HG02884 (cell line): ENCODE measurements around the gene DNAH7.
"Not testable (repeated sequence)": the region's sequence is repeated elsewhere in the genome, so short reads cannot be mapped to it uniquely, and the experiment has no call there.

Experiments used
- ATAC-seq: cut with Tn5 transposase; IDR thresholded peaks from one replicate; pipeline ENCODE4 v1.9.1; 2021; ENCODE audit warnings: mild to moderate bottlenecking, moderate library complexity; ENCODE audit not compliant: unreplicated experiment

Gene DNAH7

DNA sequence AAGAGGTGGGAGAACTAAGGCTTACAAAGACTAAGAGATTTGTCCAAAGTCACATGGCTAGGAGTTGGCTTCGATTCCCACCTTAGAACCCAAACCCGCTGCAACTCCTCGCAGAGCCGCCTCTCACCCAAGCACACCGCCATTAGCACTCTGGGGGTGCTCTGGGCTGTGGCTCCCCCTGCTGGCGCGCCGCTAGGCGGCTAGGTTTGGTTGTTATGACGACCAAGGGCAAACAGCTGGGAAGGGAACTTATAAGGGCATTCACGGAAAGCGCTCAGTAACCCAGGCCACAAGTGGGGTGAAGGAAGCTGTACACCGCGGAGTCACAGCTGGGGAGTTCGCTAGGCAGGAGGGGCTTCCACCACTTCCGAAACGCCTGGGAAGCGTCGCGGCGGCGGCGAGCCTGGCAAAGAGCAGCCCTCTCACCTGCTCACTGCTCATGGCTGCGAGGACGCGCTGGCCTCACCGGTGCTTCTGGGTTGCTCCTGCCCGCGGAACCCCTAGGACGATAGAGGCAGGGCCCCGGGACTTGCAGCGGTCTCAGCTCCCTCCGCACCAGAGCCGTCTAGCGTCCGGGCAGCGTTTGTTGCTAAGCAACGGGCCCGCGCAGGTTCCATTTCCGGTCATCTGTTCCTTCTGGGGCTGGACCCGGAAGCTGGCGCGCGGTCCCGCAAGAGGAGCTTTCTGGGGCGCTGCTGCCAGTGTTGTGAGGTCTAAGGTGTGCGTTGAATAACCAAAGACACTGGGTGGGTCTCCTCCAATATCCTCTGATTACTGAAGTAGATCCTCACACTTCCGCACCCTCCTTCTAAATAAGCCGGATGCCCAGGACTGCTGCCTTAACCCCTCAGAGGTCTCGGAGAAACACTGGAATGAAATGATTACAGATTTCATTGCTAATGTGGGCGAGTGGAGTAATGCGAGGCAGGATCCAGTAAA is at the start of gene DNAH7:
TSS of gene DNAH7 (minus strand) at position 567 of the 939 bp plus-strand sequence. CDS start at position 441, 126 bp downstream.
- peak; percentile 99 for ATAC-seq

DNA sequence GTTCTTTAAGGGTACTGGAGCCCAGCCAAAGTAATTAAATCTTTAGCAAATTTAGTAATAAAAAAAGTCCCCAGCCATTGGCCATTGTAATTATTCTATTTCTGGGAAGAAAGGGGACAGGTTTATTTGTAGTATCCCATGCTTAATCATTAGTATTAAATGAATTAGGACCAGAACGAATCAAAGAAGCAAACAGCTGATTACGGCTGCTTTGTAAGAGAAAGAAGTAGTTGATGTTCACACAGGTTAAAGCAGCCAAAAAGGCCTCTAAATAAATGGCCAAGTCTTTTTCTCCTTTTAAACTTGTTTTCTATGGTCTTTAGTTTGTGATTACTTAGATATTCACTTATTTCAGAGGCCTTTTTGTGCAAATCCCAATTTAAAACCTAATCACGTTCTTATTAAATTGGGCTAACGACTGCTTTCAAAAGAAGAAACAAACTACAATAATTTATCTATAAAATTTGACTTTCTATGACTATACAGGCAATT is 48.6 kb upstream of the DNAH7 start:
- no peak for ATAC-seq

DNA sequence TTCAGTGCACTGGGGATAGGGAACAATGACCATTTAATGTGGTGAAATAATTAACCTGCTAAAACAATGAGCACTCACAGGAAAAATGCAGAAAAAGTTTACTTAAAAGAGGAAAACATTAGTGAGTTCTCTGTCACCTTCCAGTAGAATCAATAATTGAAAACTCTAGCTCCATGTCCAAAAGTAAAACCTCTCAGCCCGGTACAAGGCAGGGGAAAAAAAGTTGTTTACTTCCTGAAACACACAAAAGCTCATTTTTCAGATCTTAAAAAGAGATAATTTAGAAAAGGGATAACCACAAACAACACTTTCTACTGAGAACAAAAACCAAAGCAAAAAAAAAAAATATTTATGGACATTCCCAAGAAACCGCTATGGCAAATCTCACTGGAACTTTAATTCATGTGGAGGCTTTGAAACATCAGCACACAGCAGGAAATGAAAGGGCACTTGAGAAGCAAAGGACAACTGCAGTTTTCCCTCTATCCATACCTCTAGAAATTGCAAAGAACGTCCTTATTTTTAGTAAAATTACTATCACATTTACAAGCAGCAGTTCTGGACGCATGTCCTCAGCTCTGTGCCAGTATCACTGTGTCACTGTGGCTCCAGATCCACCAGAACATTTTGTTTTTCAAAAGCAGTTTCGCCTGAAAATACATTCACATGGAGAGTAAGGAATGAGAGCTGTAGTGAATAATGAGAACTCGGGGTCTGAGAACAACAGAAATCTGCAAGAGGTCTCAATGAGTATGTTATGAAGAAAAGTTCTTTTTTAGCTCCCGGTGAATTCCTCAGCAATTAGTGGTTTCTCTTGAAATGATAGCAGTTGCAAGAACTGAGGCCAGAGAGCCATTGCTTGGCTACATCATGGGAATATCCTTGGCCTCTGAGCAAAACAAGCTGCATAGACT is 44.7 kb upstream of the DNAH7 start:
- ATAC-seq, result no peak

DNA sequence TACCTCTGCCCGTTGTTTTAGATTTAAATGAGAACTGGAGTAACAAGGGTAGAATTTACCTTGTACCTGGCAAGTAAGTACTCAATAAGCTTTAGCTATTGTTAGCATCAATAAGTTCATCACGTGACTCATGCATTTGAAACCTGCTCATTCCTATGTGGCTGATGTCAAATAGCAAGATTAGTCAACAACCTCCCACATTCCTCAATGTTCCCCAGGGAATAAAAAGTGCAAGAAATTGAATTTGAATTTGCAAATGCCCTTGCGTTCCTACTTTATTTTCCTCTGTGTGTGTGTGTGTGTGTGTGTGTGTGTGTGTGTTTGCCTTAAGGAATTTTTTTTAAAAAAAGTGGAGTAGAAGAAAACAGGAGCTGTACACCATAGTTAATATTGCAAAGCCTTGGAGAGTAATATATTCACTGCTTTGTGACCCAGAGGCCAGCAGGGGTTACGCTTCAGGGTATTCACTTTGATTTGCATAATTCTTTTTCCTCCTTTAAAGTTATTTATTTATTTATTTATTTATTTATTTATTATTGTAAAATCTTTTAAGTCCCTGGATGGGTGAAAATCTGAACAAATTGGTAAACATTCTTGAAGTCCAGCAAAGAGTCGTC is 43.9 kb upstream of the DNAH7 start:
- no peak for ATAC-seq

DNA sequence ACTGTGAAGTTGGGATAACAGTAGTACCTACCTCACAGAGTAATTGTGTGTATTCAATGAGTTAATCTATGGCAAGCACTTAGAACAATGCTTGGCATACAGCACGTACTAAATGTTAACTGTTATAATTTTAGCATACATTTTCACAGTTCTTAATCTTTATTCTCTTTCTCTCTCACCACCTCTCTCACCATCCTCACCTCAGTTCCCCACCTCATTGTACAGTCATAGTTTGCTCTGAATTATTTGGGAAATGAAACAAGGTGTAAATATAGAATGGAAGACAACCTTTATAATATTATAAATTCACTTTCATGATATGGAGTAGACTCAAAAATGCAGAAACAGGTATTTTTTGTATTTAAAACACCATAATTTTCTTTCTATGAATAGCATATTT is 40.0 kb upstream of the DNAH7 start:
- ATAC-seq, result no peak

DNA sequence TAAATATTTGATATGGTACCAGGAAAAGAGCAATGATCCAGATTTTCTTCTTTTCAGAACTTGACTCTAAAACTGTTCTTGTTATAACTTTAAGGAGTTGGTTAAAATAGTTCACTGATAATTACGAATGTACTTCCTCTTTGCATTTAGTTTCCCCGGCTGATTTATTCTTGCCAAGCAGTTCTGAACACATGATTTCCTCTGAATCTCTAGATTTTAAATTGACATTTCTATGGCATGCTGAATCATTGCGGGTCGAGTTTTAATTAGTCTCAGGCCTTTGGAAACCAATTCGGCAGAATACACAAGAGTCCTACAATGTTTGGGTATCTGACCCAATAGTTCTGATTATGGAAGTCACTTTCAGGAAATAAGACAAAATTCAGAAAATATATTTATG is 37.3 kb upstream of the DNAH7 start:
- ATAC-seq, result no peak

DNA sequence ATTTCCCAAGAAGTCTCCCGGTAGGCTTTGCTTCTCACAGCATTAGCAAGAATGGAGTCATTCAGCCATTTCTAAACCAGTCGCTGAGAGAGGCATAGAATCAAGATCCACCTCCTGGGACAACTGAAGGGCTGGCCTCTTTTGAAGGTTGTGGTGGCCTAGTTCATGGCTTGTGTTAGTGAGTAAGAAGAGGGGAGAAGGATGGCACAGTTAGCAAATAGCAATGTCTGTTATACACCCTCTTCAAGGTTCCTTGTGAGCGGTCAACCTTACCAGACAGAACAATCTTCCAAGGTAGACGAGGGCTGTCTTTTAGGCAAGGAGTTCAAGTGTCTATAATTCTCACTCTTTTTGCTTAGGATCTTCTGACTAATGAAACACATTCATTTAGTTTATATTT is 35.4 kb upstream of the DNAH7 start:
- ATAC-seq, result no peak

DNA sequence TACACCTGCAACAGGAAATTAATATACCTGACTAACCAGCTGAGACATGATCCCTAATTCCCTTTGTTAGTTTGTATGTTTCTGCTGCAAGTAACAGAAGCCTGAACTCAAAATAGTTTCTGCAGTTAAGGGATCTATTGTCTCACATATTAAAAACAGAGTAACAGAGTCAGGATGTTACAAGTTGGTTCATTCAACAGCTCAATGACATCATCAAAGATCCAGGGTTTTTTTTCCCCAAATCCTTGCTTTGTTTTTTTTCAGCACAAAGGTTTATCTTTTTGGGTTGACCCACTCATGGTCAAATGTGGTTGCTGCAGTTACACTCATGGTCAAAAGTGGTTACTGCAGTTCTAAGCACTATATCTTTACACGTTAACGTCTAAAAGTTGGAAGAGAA is 35.0 kb upstream of the DNAH7 start:
- no peak for ATAC-seq

DNA sequence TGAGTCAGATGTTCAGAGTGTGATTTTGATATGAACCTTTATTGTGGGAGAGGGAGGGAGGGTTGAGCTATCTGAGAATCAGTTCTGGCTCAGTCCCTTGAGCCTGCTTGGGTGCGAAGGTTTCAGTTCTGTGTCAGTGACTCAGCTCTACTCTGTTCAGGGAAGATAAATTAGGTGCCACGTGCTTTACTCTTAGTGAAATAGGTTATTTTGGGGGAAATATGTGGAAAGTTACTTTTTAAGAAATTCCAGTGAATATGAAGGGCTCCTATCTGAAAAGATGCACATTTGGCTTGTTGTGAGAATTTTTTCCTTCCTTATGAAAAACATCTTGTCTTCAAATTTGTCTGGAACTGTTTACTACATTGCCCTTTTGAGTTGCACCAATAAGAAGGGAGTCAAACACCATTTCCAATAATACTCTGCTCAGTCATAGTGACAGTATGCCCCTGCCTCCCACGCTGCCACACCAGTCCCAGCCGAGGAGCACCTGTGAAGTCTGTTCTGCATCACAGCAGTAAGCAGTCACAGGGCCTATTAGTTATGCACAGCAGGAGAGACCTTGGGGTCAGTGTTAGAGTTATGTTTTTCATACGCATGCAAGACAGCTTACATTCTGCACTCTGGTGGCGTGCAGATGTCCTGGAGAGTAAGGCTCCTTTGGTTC is 32.8 kb upstream of the DNAH7 start:
- ATAC-seq, result peak; percentile 96

DNA sequence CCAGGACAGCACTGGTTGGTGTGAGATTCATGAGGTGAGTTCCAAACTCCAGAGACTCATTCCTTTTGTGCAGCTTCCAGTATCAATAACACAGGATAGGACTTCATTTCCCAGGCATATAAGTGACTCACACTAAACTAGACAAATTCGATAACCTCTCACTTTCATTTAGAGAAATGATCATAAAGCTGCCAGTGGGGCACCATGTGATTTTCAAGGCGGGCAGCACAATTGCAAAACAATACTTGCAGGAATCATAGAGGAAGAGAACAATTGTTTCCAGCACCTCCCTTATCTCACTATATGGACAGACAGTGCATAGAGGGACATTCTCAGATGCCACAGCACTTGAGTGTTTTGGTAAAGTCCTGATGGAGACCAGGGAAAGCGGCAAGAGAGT is 31.3 kb upstream of the DNAH7 start:
- ATAC-seq, result no peak

DNA sequence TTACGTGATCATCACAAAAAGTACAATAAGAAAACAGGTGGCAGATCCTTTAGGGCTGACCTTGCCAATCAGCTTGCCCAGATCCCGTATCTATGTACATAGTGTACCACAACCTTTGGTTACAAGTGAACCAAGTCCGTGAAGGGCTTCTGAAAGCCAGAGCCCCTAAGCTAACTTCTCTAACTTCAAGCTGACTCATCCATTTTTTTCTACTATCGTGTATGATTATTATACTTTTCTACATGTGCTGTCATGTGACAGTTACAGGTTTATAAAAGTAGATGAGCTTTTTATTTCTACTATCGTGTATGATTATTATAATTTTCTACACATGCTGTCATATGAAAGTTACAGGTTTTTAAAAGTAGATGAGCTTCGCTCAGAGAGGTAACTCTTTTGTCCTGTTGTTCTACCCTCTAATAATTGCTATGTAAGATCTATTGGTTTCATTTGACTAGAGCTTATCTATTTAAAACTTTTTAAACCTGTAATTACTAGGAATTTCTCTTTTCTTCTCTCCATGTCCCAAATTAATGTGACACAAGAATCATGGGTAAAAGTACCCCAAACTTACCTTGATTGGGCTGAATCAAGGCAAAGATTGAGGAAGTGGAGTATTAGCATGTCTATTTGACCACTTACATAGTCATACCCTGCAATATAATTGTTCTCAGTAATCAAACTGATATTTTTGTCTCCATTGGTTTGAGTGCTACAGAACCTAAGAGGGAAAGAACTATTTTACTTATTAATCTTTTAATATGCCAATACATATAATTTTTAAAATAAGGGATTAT is 29.4 kb upstream of the DNAH7 start:
- ATAC-seq, result no peak

DNA sequence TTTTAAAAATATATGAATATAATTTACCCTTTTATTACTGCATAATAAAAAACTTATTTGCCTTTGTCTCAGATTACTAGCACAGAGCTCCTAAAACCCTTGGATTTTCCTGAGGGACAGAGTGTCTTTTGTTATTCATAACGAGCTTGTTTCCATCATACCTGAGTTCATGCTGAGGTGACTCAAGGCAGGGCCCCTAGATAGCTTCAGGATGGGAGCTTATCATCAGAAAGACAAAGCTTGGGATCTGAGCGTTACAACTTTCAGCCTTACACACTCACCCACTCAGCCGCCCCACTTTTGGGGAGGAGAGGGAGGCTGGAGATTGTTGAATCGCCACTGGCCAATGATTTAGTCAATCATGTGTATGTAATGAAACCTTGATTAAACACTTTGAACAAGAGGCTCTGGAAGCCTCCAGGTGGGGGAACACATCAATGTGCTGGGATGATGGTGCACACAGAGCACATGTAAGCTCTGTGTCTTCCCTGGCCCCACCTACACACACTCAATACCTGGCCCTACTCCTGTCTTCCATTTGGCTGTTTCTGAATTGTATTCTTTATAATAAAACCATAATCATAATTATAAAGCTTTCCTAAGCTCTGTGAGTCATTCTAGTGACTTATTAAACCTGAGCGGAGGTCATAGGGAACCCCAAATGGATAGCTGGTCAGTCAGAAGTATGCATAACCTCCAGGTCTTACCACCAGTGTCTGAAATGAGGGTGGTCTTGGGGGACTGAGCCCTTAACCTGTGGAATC is 28.5 kb upstream of the DNAH7 start:
- no peak for ATAC-seq

DNA sequence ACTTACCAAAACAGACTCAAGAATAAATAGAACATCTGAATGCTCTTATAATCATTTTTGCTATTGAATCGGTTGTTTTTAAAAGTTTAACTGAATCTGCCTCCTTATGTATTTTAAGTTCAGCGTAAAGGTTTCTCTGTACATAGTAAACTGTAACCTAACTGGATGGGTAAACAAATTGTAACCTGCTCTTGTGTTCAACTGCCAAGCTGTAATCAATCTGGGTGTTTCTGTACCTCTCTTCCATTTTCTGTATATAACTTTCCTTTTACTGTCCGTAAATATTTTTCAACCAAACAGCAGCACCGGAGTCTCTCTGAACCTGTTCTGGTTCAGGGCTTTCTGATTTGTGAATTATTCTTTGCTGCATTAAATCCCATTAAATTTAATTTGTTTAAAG is 27.6 kb upstream of the DNAH7 start:
- ATAC-seq, result no peak

DNA sequence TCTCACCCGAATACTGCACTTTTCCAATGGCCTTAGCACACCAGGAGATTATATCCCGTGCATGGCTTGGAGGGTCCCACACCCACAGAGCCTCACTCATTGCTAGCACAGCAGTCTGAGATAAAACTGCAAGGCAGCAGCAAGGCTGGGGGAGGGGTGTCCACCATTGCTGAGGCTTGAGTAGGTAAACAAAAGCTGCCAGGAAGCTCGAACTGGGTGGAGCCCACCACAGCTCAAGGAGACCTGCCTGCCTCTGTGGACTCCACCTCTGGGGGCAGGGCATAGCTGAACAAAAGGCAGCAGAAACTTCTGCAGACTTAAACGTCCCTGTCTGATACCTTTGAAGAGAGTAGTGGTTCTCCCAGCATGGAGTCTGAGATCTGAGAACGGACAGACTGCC is 20.8 kb upstream of the DNAH7 start:
- ATAC-seq, result not testable (repeated sequence)

DNA sequence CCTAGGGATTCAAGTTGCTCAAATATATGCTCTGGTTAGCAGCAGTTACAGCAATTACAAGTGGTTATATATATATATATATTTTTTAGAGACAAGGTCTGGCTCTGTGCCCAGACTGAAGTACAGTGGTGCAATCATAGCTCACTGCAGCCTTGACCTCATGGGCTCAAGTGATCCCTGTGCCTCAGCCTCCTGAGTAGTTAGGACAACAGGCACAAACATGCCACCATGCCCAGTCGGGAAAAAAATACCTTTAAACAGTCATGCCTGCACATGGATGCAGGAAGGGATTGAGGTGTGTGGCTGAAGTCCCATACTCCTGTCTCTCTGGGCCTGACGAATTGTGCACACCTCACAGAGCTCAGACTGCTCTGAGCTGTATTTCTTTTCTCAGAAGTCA is 19.6 kb upstream of the DNAH7 start:
- ATAC-seq, result no peak

DNA sequence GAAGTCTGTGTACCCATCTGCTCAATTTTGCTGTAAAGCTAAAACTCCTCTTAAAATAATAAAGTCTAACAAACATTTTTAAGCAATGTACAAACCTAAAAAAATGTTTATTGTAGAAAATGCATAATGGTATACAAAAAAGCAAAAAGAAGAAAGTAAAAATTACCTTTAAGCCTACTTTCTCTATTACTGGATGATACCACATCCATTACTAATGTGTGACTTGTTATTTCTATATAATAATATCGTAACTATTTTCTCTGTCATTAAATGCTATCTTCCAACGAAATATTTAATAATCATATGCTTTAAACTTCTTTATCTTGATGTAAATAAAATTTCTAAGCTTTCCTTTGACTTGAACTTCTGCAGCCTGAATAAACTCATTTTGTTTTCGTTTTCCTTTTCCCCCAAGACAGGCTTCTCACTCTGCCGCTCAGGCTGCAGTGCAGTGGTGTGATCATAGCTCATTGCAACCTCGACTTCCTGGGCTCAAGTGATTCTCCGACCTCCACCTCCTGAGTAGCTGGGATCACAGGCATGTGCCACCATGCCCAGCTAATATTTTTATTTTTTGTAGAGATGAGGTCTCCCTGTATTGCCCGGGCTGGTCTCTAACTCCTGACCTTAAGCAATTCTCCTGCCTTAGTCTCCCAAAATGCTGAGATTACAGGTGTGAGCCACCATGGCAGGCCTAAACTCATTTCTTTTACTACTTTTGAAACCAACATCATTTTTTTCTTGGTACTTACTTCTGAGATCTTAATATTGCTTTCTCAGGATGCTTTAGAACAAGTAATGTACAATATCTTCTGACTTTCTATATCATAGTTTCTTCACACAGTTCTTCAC is 18.1 kb upstream of the DNAH7 start:
- no peak for ATAC-seq

DNA sequence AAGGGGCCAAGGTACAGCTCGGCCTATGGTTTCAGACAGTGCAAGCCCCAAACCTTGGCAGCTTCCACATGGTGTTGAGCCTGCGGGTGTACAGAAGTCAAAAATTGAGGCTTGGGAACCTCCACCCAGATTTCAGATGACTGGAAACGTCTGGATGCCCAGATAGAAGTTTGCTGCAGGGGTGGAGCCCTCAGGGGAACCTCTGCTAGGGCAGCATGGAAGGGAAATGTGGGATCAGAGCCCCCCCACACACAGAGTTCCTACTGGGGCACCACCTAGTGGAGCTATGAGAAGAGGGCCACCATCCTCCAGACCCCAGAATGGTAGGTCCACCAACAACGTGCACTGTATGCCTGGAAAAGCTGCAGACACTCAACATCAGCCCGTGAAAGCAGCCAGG is 15.0 kb upstream of the DNAH7 start:
- no peak for ATAC-seq

DNA sequence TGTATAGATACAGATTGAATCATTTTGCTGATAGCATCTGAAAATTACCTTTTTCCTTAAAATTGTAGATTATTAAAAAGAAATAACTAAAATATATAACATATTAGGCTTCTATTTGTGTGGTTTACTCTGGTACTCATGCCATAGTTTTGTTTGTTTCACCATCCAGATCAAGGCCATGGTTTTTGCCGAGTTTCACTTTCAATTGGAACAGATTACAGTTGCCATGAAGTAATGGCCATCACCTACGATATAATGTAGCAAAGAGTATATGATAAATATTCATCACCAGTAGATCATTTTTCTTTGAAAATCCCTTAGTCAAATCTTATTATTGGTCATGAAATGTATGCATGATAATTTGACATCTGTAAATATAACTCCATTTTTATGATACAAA is 11.9 kb upstream of the DNAH7 start:
- ATAC-seq, result no peak
